Activated T-cell treated with anti-CD3 and anti-CD28 coated beads for 4 hours (primary cell): ENCODE results near the gene JPH4.
"Not testable (repeated sequence)": the region's sequence is repeated elsewhere in the genome, so short reads cannot be mapped to it uniquely, and the experiment has no call there.

ENCODE experiments used
- DNase-seq: peaks from one replicate; pipeline ENCODE4 v3.0.0-alpha.2; 2020

The JPH4 gene

GRCh38 chr14:23544511-23545447 lies 33.8 kb downstream of the JPH4 start:
- no peak for DNase-seq

GRCh38 chr14:23543403-23543802 lies 35.2 kb downstream of the JPH4 start:
- no peak for DNase-seq

- no peak for DNase-seq
Measured at GRCh38 chr14:23542261-23542660, 36.3 kb downstream of the JPH4 start.

- DNase-seq, result no peak
Measured at GRCh38 chr14:23540141-23540469, 38.5 kb downstream of the JPH4 start.

- DNase-seq, result no peak
Measured at GRCh38 chr14:23539248-23540140, 39.1 kb downstream of the JPH4 start.

- no peak for DNase-seq
Measured at GRCh38 chr14:23538785-23539184, 39.8 kb downstream of the JPH4 start.

GRCh38 chr14:23538050-23538718 lies 40.4 kb downstream of the JPH4 start:
- DNase-seq, result no peak

- DNase-seq, result no peak
Measured at GRCh38 chr14:23537351-23538049, 41.1 kb downstream of the JPH4 start.

- not testable (repeated sequence) for DNase-seq
Measured at GRCh38 chr14:23536906-23537305, 41.7 kb downstream of the JPH4 start.

GRCh38 chr14:23536494-23536893 lies 42.1 kb downstream of the JPH4 start:
- no peak for DNase-seq

- no peak for DNase-seq
Measured at GRCh38 chr14:23535943-23536342, 42.6 kb downstream of the JPH4 start.

- no peak for DNase-seq
Measured at GRCh38 chr14:23533652-23534435, 44.7 kb downstream of the JPH4 start.

- DNase-seq, result no peak
Measured at GRCh38 chr14:23532658-23533057, 45.9 kb downstream of the JPH4 start.

GRCh38 chr14:23531391-23531790 lies 47.2 kb downstream of the JPH4 start:
- no peak for DNase-seq

GRCh38 chr14:23530375-23531055 lies 48.1 kb downstream of the JPH4 start:
- no peak for DNase-seq

- DNase-seq, result no peak
Measured at GRCh38 chr14:23529016-23529415, 49.6 kb downstream of the JPH4 start.

GRCh38 chr14:23528555-23528954 lies 50.0 kb downstream of the JPH4 start:
- no peak for DNase-seq

GRCh38 chr14:23525611-23526010 lies 53.0 kb downstream of the JPH4 start:
- DNase-seq, result no peak

- no peak for DNase-seq
Measured at GRCh38 chr14:23524954-23525353, 53.6 kb downstream of the JPH4 start.

- DNase-seq, result no peak
Measured at GRCh38 chr14:23523229-23524016, 55.2 kb downstream of the JPH4 start.
